B cell (primary cell): ENCODE measurements around the gene ATP8B2. TPM values are rescaled to one million over a fixed set of nuclear protein-coding genes. Genes with fewer than 3 reads are reported as not detected.

Experiments
- ATAC-seq: fragments of 200-7000 bp; cut with Tn5 transposase; one replicate; pipeline ENCODE4 v1.10.0; 2021; ENCODE audit warnings: low read depth, mild to moderate bottlenecking, moderate number of reproducible peaks, moderate library complexity
- CTCF ChIA-PET: fragments of 350-600 bp; sonication (Branson Sonifier 250); formaldehyde crosslinking; loops from one replicate; lab custom pipeline; 2021; ENCODE audit warnings: antibody characterized with exemption, inconsistent platforms; lab: Charles Lee
- POLR2A ChIA-PET: fragments of 350-600 bp; sonication (Branson Sonifier 250); formaldehyde crosslinking; loops from one replicate; lab custom pipeline; 2021; ENCODE audit warnings: antibody characterized with exemption; lab: Charles Lee
- DNase-seq: peaks from one replicate; pipeline ENCODE4 v3.0.0; 2013
- H2AFZ ChIP-seq: 2 replicates; pipeline ENCODE4 v1.6.1; 2012; ENCODE audit warnings: mild to moderate bottlenecking, low read depth, low read length; ENCODE audit not compliant: insufficient read depth, poor library complexity, severe bottlenecking
- H3K27ac ChIP-seq, 2 donors: 1 replicate in 1 of 2; 2 replicates in 1 of 2; pipeline ENCODE4 v1.5.1; 2012 to 2013; ENCODE audit warnings: low read length in 2 of 2, mild to moderate bottlenecking in 2 of 2, moderate library complexity in 1 of 2
- H3K27me3 ChIP-seq, 4 experiments: fragments of 200-600 bp in 1 of 4; sonication (generic) in 1 of 4; replicated peaks in 1 of 4; 1 replicate in 2 of 4; 2 replicates in 2 of 4; pipeline versions ENCODE4 v1.6.1 to v1.7.0; 2013 to 2016; ENCODE audit warnings: low read length in 3 of 4, mild to moderate bottlenecking in 2 of 4, mixed read lengths in 1 of 4, moderate library complexity in 1 of 4; ENCODE audit not compliant: insufficient read depth in 4 of 4, control insufficient read depth in 3 of 4; ENCODE audit errors: control extremely low read depth in 1 of 4
- H3K36me3 ChIP-seq, 2 experiments: replicated peaks in 1 of 2; 1 replicate in 1 of 2; 2 replicates in 1 of 2; pipeline versions ENCODE4 v1.6.1 to v1.7.1; 2013; ENCODE audit warnings: low read length in 1 of 2; ENCODE audit not compliant: insufficient read depth in 2 of 2, control insufficient read depth in 1 of 2; ENCODE audit errors: control extremely low read depth in 1 of 2, extremely low read depth in 1 of 2
- H3K4me1 ChIP-seq, 2 donors: fragments of 200-600 bp in 1 of 2; sonication (generic) in 1 of 2; 1 replicate in 1 of 2; 2 replicates in 1 of 2; pipeline versions ENCODE4 v1.5.1 to v1.6.1; 2013 to 2017; ENCODE audit warnings: low read length in 2 of 2; ENCODE audit not compliant: control insufficient read depth in 2 of 2, insufficient read depth in 2 of 2
- H3K4me2 ChIP-seq: replicated peaks from 2 replicates; pipeline ENCODE3; 2012; ENCODE audit warnings: mild to moderate bottlenecking, low read depth, low read length; ENCODE audit not compliant: poor library complexity, severe bottlenecking
- H3K4me3 ChIP-seq, 5 experiments: fragments of 200-600 bp in 1 of 5; sonication (generic) in 1 of 5; 1 replicate in 3 of 5; 2 replicates in 2 of 5; pipeline versions ENCODE4 v1.5.1 to v1.7.0; 2011 to 2016; ENCODE audit warnings: low read length in 4 of 5, mild to moderate bottlenecking in 4 of 5, low read depth in 2 of 5, control low read depth in 1 of 5, moderate library complexity in 1 of 5; ENCODE audit not compliant: insufficient read depth in 1 of 5; ENCODE audit errors: control extremely low read depth in 1 of 5, extremely low read depth in 1 of 5
- H3K79me2 ChIP-seq: fragments of 200-600 bp; sonication (generic); one replicate; pipeline ENCODE4 v1.6.0; 2016; ENCODE audit warnings: low read length; ENCODE audit not compliant: control insufficient read depth, insufficient read depth
- H3K9ac ChIP-seq: fragments of 200-600 bp; sonication (generic); 2 replicates; pipeline ENCODE4 v1.6.1; 2017; ENCODE audit warnings: mild to moderate bottlenecking, low read length, moderate library complexity
- H3K9me3 ChIP-seq, 3 donors: one replicate each; pipeline versions ENCODE4 v1.6.1 to v1.7.1; 2013; ENCODE audit warnings: low read length in 2 of 3; ENCODE audit not compliant: control insufficient read depth in 2 of 3, insufficient read depth in 1 of 3; ENCODE audit errors: control extremely low read depth in 1 of 3
- H4K20me1 ChIP-seq: 2 replicates; pipeline ENCODE4 v1.6.0; 2012; ENCODE audit warnings: mild to moderate bottlenecking, low read length; ENCODE audit not compliant: insufficient read depth, control insufficient read depth, poor library complexity, severe bottlenecking
- H3K27ac Mint-ChIP-seq: one replicate; pipeline ENCODE4 v1.8.0; 2021; ENCODE audit warnings: mixed read lengths
- H3K27me3 Mint-ChIP-seq: one replicate; pipeline ENCODE4 v1.8.0; 2021; ENCODE audit warnings: mixed read lengths
- H3K4me1 Mint-ChIP-seq: one replicate; pipeline ENCODE4 v1.8.0; 2021; ENCODE audit warnings: mixed read lengths
- H3K4me3 Mint-ChIP-seq: one replicate; pipeline ENCODE4 v1.8.0; 2021; ENCODE audit warnings: mixed read lengths
- H3K9me3 Mint-ChIP-seq: one replicate; pipeline ENCODE4 v1.8.0; 2022; ENCODE audit warnings: mixed read lengths; ENCODE audit not compliant: insufficient read depth
- CTCF ChIP-seq: fragments of 200-600 bp; IDR thresholded peaks from one replicate; pipeline ENCODE4 v1.8.0; 2022; ENCODE audit warnings: antibody characterized with exemption, mild to moderate bottlenecking
- EZH2 ChIP-seq: IDR thresholded peaks from 2 replicates; pipeline ENCODE4 v1.6.1; 2012; ENCODE audit warnings: borderline replicate concordance, low read depth, mild to moderate bottlenecking, moderate library complexity, low read length; ENCODE audit not compliant: insufficient read depth, poor library complexity, severe bottlenecking
- intact Hi-C: fragments of 100-400 bp; cut with micrococcal nuclease; formaldehyde crosslinking; loops from one replicate; pipeline ENCODE4 v1.10.0; 2022
- polyA plus RNA-seq: library from polyadenylated mRNA; depleted of rRNA; stranded (reverse); fragments of >200 nt; gene quantifications from 2 replicates; pipeline ENCODE4 v1.2.3, GENCODE V29; 2012
- total RNA-seq, 2 donors: library from RNA; stranded (reverse); fragments of 120-200 nt in 1 of 2; gene quantifications; 1 replicate in 1 of 2; 2 replicates in 1 of 2; pipeline versions ENCODE4 v1.2.3 to v1.2.4, GENCODE V29; 2013 to 2022

Gene ATP8B2
- total and polyA plus RNA-seq, 2 donors (not counting 1 experiment from before 2014, with no cell fraction given): 31.1 to 50.2 TPM

GRCh38 chr1:154330669-154331068 lies 5.3 kb downstream of the ATP8B2 start:
- Mint-ChIP-seq H3K4me1 (peaks cover 53% of the 10 kb centered on the region), H3K9me3 (no peaks in the 10 kb centered on the region), H3K27ac (peak overlapping the region; percentile 50), H3K27me3 (no peaks in the 10 kb centered on the region), H3K4me3 (peak overlapping the region; percentile 13)
- CTCF ChIA-PET: interaction anchor here (0.8 kb wide), 1 partner anchor 229 kb away, joined by 3 read pairs; no protein-coding TSS in a partner anchor
- Histone ChIP-seq H3K27ac (no peak overlapping the region), H3K4me2 (peak overlapping the region; percentile 16), H2AFZ (no peak overlapping the region), H3K79me2 (no peaks in the 10 kb centered on the region), H3K27me3 (no peaks in the 10 kb centered on the region), H3K4me1 (peaks cover 42 to 57% of the 10 kb centered on the region in 2 donors), H3K36me3 (peaks cover 0 to 25% of the 10 kb centered on the region in 2 experiments), H3K4me3 (no peak overlapping the region), H3K9ac (no peak overlapping the region), H4K20me1 (peaks cover 14% of the 10 kb centered on the region), H3K9me3 (no peaks in the 10 kb centered on the region)
- POLR2A ChIA-PET: no interaction called here
- no peak for TF ChIP-seq CTCF
- TF ChIP-seq EZH2: no peak
- DNase-seq: no peak
- intact Hi-C loops: no loop called here
- ATAC-seq: no peak
